HepG2 (cell line): ENCODE measurements around the gene CCDC14. TPM values are rescaled to one million over a fixed set of nuclear protein-coding genes. Genes with fewer than 3 reads are reported as not detected.

Experiments
- ATAC-seq: fragments of 200-7000 bp; cut with Tn5 transposase; 3 replicates; pipeline ENCODE4 v1.9.1; 2020; ENCODE audit warnings: mild to moderate bottlenecking, moderate library complexity
- BruUV-seq: library from RNA; stranded (reverse); fragments of 400-500 nt; replicated peaks from 2 replicates; lab custom pipeline; 2021; lab: Mats Ljungman, UMichigan
- CTCF ChIA-PET: fragments of 300-600 bp; formaldehyde crosslinking; extraction: SDS; loops from one replicate; lab custom pipeline; 2021; ENCODE audit warnings: low total read pairs, inconsistent platforms, low intra/inter-chr PET ratio; lab: Yijun Ruan, JAX
- POLR2A ChIA-PET: fragments of 350-600 bp; sonication (Branson Sonifier 250); formaldehyde crosslinking; loops from one replicate; lab custom pipeline; 2020; ENCODE audit warnings: antibody characterized with exemption, inconsistent platforms; lab: Yijun Ruan, JAX
- DNase-seq: peaks from one replicate; pipeline ENCODE4 v3.0.0-alpha.2; 2015; ENCODE audit warnings: low spot score
- FAIRE-seq: peaks from 3 replicates; lab custom pipeline; 2011; peaks lifted over from hg19 to GRCh38; lab: Jason Lieb, UNC
- H2AFZ ChIP-seq: one replicate; pipeline ENCODE4 v1.6.1; 2011; ENCODE audit warnings: low read length, inconsistent platforms
- H3K27ac ChIP-seq: fragments of 300-600 bp; 3 replicates; pipeline ENCODE4 v1.8.0; 2011; ENCODE audit warnings: mixed run types, mild to moderate bottlenecking, mixed read lengths, low read length, inconsistent platforms; ENCODE audit not compliant: insufficient read depth; ENCODE audit errors: extremely low read length
- H3K27me3 ChIP-seq, 2 experiments: fragments of 200-600 bp in 1 of 2; 2 replicates in 1 of 2; 3 replicates in 1 of 2; pipeline versions ENCODE4 v1.6.0 to v1.8.0; 2011; ENCODE audit warnings: low read length in 2 of 2, mild to moderate bottlenecking in 2 of 2, moderate library complexity in 2 of 2, inconsistent platforms in 1 of 2; ENCODE audit not compliant: insufficient read depth in 2 of 2, control insufficient read depth in 1 of 2
- H3K36me3 ChIP-seq, 2 experiments: fragments of 200-600 bp in 1 of 2; replicated peaks in 1 of 2; 2 replicates in 1 of 2; 3 replicates in 1 of 2; pipeline versions ENCODE4 v1.5.1 to v1.8.0; 2011; ENCODE audit warnings: low read length in 2 of 2, inconsistent platforms in 1 of 2; ENCODE audit not compliant: insufficient read depth in 2 of 2, control insufficient read depth in 1 of 2
- H3K4me1 ChIP-seq: 2 replicates; pipeline ENCODE4 v1.5.1; 2012; ENCODE audit warnings: low read length, inconsistent platforms; ENCODE audit not compliant: insufficient read depth
- H3K4me2 ChIP-seq: 2 replicates; pipeline ENCODE4 v1.6.0; 2011; ENCODE audit warnings: low read depth, low read length, inconsistent platforms
- H3K4me3 ChIP-seq, 3 experiments: fragments of 200-600 bp in 1 of 3; sonication (generic), shearing (Covaris generic) in 1 of 3; replicated peaks in 1 of 3; 2 replicates each; pipeline ENCODE4 v1.5.1; 2011 to 2016; ENCODE audit warnings: low read length in 3 of 3, inconsistent platforms in 2 of 3, low read depth in 2 of 3, mild to moderate bottlenecking in 2 of 3, control low read depth in 1 of 3, mixed read lengths in 1 of 3; ENCODE audit not compliant: insufficient read depth in 1 of 3
- H3K79me2 ChIP-seq: one replicate; pipeline ENCODE4 v1.6.1; 2011; ENCODE audit warnings: low read length, inconsistent platforms; ENCODE audit not compliant: insufficient read depth
- H3K9ac ChIP-seq: 2 replicates; pipeline ENCODE4 v1.6.0; 2011; ENCODE audit warnings: mild to moderate bottlenecking, low read depth, low read length, inconsistent platforms; ENCODE audit not compliant: insufficient read depth
- H3K9me3 ChIP-seq: 2 replicates; pipeline ENCODE4 v1.5.1; 2012; ENCODE audit warnings: mild to moderate bottlenecking, low read length
- H4K20me1 ChIP-seq: 2 replicates; pipeline ENCODE4 v1.6.0; 2011; ENCODE audit warnings: inconsistent platforms, mild to moderate bottlenecking, low read length, moderate library complexity; ENCODE audit not compliant: insufficient read depth
- BCL6 ChIP-seq: IDR thresholded peaks from 2 replicates; pipeline ENCODE4 v1.6.1; 2016; ENCODE audit warnings: missing genetic modification reagents, missing compliant biosample characterization
- EED ChIP-seq: sonication (generic); formaldehyde crosslinking; IDR thresholded peaks from 2 replicates; pipeline ENCODE4 v1.5.0; 2020; ENCODE audit warnings: mild to moderate bottlenecking, missing genetic modification reagents
- FLYWCH1 ChIP-seq: sonication (generic); formaldehyde crosslinking; IDR thresholded peaks from 2 replicates; pipeline ENCODE4 v1.8.1; 2023; ENCODE audit warnings: mild to moderate bottlenecking, missing genetic modification reagents
- KLF9 ChIP-seq: IDR thresholded peaks from 2 replicates; pipeline ENCODE4 v1.6.1; 2016; ENCODE audit warnings: low read depth
- MED1 ChIP-seq: sonication (generic); formaldehyde crosslinking; IDR thresholded peaks from 2 replicates; pipeline ENCODE4 v1.4.0; 2020; ENCODE audit warnings: missing genetic modification reagents
- NFRKB ChIP-seq: fragments of 450-650 bp; IDR thresholded peaks from 2 replicates; pipeline ENCODE4 v1.6.1; 2017
- NR2F6 ChIP-seq, 2 experiments: IDR thresholded peaks; 2 replicates each; pipeline ENCODE4 v1.6.1; 2016; ENCODE audit warnings: antibody characterized with exemption in 1 of 2, mild to moderate bottlenecking in 1 of 2
- RBFOX2 ChIP-seq: fragments of 200-400 bp; formaldehyde crosslinking; IDR thresholded peaks from 2 replicates; pipeline ENCODE4 v1.6.1; 2017; ENCODE audit warnings: low read depth, mild to moderate bottlenecking, low read length
- SOX5 ChIP-seq: IDR thresholded peaks from 2 replicates; pipeline ENCODE4 v1.6.1; 2016; ENCODE audit warnings: borderline replicate concordance
- SRY ChIP-seq: sonication (generic); formaldehyde crosslinking; IDR thresholded peaks from 2 replicates; pipeline ENCODE4 v1.8.0; 2022; ENCODE audit warnings: mild to moderate bottlenecking, missing genetic modification reagents
- TCF7 ChIP-seq: sonication (generic); IDR thresholded peaks from 2 replicates; pipeline ENCODE4 v1.6.1; 2016; ENCODE audit warnings: antibody characterized with exemption, low read depth
- TGIF2 ChIP-seq: IDR thresholded peaks from 2 replicates; pipeline ENCODE4 v1.6.1; 2016; ENCODE audit warnings: control low read depth, missing compliant biosample characterization
- TRAFD1 ChIP-seq: sonication (generic); formaldehyde crosslinking; IDR thresholded peaks from 2 replicates; pipeline ENCODE4 v1.5.1; 2020; ENCODE audit warnings: missing genetic modification reagents, mild to moderate bottlenecking, borderline replicate concordance
- ZBTB8A ChIP-seq: sonication (generic); formaldehyde crosslinking; IDR thresholded peaks from 2 replicates; pipeline ENCODE4 v1.4.0; 2020; ENCODE audit warnings: mild to moderate bottlenecking, low read depth, missing genetic modification reagents, borderline replicate concordance
- ZNF142 ChIP-seq: sonication (generic); formaldehyde crosslinking; IDR thresholded peaks from 2 replicates; pipeline ENCODE4 v1.4.0; 2020; ENCODE audit warnings: missing genetic modification reagents
- ZNF296 ChIP-seq: sonication (generic); formaldehyde crosslinking; conservative IDR thresholded peaks from 2 replicates; pipeline ENCODE4 v1.5.0; 2020; ENCODE audit warnings: mild to moderate bottlenecking, missing genetic modification reagents
- ZNF343 ChIP-seq: sonication (generic); formaldehyde crosslinking; IDR thresholded peaks from 2 replicates; pipeline ENCODE4 v1.4.0; 2020; ENCODE audit warnings: mild to moderate bottlenecking, missing genetic modification reagents
- ZNF547 ChIP-seq: sonication (generic); formaldehyde crosslinking; IDR thresholded peaks from 2 replicates; pipeline ENCODE4 v1.5.1; 2020; ENCODE audit warnings: mild to moderate bottlenecking, missing genetic modification reagents
- in situ Hi-C: cut with HindIII; loops from 2 replicates; pipeline ENCODE4 v1.10.0; 2017; ENCODE audit warnings: low pct_unique_long_range_greater_than_20kb; ENCODE audit not compliant: extremely low pct_ligation_motif_present
- intact Hi-C: fragments of 100-400 bp; cut with micrococcal nuclease; formaldehyde crosslinking; loops from one replicate; pipeline ENCODE4 v1.10.0; 2022; ENCODE audit not compliant: unreplicated experiment
- polyA plus RNA-seq, 8 experiments: library from polyadenylated mRNA; depleted of rRNA in 3 of 8; stranded (reverse) in 7 of 8; unstranded in 1 of 8; fragments of >200 nt; fragmentation: Illumina TruSeq in 4 of 8; extraction: Trizol in 4 of 8; gene quantifications; 2 replicates each; pipeline versions ENCODE4 v1.2.1 to v1.2.3, GENCODE V29; 2011 to 2016; ENCODE audit warnings: low read depth in 4 of 8, missing spikeins in 1 of 8, mixed read lengths in 1 of 8; ENCODE audit not compliant: insufficient read depth in 1 of 8
- total RNA-seq, 5 experiments: library from RNA; depleted of rRNA; stranded (reverse); fragments of >200 nt; fragmentation: Illumina TruSeq; extraction: Trizol; gene quantifications; 2 replicates each; pipeline ENCODE4 v1.2.3, GENCODE V29; 2016; ENCODE audit warnings: low read depth in 1 of 5

The CCDC14 gene
- total and polyA plus RNA-seq, 2 of the 13 experiments (the other 11 are each of a cell fraction or from before 2014, with no cell fraction given), result 48.7 to 49.0 TPM

- no peak for TF ChIP-seq ZNF296
- no peak for TF ChIP-seq ZBTB8A
- no peak for TF ChIP-seq ZNF142
- no peak for TF ChIP-seq NFRKB
Observed at GRCh38 chr3:123934250-123934649, 26.8 kb downstream of the CCDC14 start (continued).

GRCh38 chr3:123930445-123930844, 30.6 kb downstream of the CCDC14 start:
- no peaks in the 10 kb centered on the region for H4K20me1 ChIP-seq
- CTCF ChIA-PET, result no interaction called here
- H3K27ac ChIP-seq, result no peak overlapping the region
- no peak overlapping the region for H3K4me2 ChIP-seq
- H2AFZ ChIP-seq, result no peak overlapping the region
- FAIRE-seq (no peak), ATAC-seq (no peak), DNase-seq (no peak)
- no TSS peak for BruUV-seq
- peaks cover 4 to 20% of the 10 kb centered on the region in 2 experiments; a peak in 3 of 5 replicates for H3K36me3 ChIP-seq
- no peaks in the 10 kb centered on the region for H3K4me1 ChIP-seq
- H3K27me3 ChIP-seq, result no peaks in the 10 kb centered on the region
- H3K9ac ChIP-seq, result no peak overlapping the region
- no peaks in the 10 kb centered on the region for H3K9me3 ChIP-seq
- no peak overlapping the region for H3K4me3 ChIP-seq
- in situ Hi-C loops, result no loop called here
- TF ChIP-seq BCL6 (CRISPR knock-in tag) (no peak), SOX5 (CRISPR knock-in tag) (no peak), ZNF343 (CRISPR knock-in tag) (no peak), ZNF547 (CRISPR knock-in tag) (no peak), KLF9 (no peak), MED1 (CRISPR knock-in tag) (no peak), TRAFD1 (CRISPR knock-in tag) (no peak), SRY (CRISPR knock-in tag) (no peak), ZNF296 (no peak), TCF7 (no peak), EED (no peak), TGIF2 (CRISPR knock-in tag) (no peak), NR2F6 (IDR thresholded peaks at IDR 0.05) (no peak), NR2F6 (CRISPR knock-in tag; IDR thresholded peaks at IDR 0.05) (no peak), FLYWCH1 (CRISPR knock-in tag) (no peak), RBFOX2 (no peak)
- POLR2A ChIA-PET, result no interaction called here
- H3K79me2 ChIP-seq, result no peaks in the 10 kb centered on the region
- intact Hi-C loops, result no loop called here
